Retinal pigment epithelial cell (primary cell): ENCODE measurements around the gene SLC7A11.

Experiments
- DNase-seq: peaks from one replicate; pipeline ENCODE4 v3.0.0-alpha.2; 2010; ENCODE audit warnings: low read depth
- H3K4me3 ChIP-seq: 2 replicates; pipeline ENCODE4 v1.5.1; 2011; ENCODE audit warnings: mild to moderate bottlenecking, low read length, control low read depth, moderate library complexity
- TF ChIP-seq, protein P1 (sequence below): conservative IDR thresholded peaks from 2 replicates; pipeline ENCODE4 v1.5.1; 2011; ENCODE audit warnings: low read depth, low read length, control low read depth, inconsistent platforms

The SLC7A11 gene

GRCh38 chr4:138236037-138236436, 6.1 kb downstream of the SLC7A11 start:
- DNase-seq, result no peak
- H3K4me3 ChIP-seq, result no peak overlapping the region
- TF ChIP-seq, protein P1, sequence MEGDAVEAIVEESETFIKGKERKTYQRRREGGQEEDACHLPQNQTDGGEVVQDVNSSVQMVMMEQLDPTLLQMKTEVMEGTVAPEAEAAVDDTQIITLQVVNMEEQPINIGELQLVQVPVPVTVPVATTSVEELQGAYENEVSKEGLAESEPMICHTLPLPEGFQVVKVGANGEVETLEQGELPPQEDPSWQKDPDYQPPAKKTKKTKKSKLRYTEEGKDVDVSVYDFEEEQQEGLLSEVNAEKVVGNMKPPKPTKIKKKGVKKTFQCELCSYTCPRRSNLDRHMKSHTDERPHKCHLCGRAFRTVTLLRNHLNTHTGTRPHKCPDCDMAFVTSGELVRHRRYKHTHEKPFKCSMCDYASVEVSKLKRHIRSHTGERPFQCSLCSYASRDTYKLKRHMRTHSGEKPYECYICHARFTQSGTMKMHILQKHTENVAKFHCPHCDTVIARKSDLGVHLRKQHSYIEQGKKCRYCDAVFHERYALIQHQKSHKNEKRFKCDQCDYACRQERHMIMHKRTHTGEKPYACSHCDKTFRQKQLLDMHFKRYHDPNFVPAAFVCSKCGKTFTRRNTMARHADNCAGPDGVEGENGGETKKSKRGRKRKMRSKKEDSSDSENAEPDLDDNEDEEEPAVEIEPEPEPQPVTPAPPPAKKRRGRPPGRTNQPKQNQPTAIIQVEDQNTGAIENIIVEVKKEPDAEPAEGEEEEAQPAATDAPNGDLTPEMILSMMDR, result no peak

DNA sequence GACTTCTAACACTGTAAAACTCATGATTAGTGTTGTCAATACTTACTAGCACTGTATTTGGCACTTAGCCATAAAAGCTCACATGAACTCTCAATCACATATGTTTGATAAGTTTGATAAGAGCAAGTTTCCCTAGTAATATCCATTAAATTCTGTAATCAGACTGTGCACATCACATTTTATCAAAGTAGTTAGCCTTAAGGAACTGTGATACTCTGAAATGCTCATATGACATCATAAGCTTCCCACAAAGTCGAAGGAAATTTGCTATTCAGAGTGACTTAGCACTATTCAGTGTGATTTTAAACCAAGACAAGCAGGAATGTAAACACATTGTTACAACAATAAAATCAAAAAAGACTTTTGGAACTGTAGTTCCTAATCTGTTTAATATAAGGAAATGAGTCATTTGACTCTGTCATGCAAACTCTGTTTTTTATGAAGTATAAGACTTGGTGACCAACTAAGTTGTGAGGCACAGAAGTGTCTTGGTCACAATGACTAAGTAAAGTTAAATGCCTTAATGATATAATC, 6.7 kb downstream of the SLC7A11 start:
- no peak overlapping the region for H3K4me3 ChIP-seq
- TF ChIP-seq, protein P1, result no peak
- peak; percentile 81 for DNase-seq

GRCh38 chr4:138234248-138234647, 7.9 kb downstream of the SLC7A11 start:
- no peak for DNase-seq
- H3K4me3 ChIP-seq, result no peak overlapping the region
- TF ChIP-seq, protein P1, result no peak

DNA sequence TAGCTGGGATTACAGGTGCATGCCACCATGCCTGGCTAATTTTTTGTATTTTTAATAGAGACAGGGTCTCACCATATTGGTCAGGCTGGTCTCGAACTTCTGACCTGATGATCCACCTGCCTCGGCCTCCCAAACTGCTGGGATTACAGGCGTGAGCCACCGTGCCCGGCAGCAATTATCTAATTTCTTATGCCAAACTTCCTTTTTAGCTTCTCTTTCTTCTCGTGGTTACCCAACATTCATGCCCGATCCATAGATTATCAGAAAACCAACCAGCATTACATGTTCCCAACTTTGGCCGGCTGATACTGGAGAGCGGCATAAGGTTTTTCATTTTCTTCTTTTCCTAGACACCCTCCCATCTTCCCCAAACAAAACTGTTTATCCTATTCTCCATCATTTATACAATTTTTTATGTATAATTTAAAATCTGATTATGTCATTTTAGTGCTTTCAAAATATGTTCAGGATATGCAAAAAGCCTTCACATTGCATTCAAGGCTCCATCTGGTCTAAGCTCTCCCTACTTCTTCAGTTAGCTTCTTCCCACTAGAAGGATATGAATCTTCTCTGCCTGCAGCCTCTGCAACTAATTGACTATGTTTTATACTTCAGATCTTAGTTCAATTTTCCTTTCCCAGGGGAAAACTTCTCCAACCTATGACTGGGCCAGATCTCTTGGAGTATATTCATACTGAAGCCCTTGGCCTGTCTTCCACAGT, 8.7 kb downstream of the SLC7A11 start:
- H3K4me3 ChIP-seq, result no peak overlapping the region
- TF ChIP-seq, protein P1, result no peak
- no peak for DNase-seq

GRCh38 chr4:138232364-138232763, 9.8 kb downstream of the SLC7A11 start:
- DNase-seq, result no peak
- TF ChIP-seq, protein P1, result no peak
- no peak overlapping the region for H3K4me3 ChIP-seq

- TF ChIP-seq, protein P1, result no peak
- H3K4me3 ChIP-seq, result no peak overlapping the region
- no peak for DNase-seq
Observed at GRCh38 chr4:138230048-138230447, 12.1 kb downstream of the SLC7A11 start.

- TF ChIP-seq, protein P1, result no peak
- no peak for DNase-seq
- H3K4me3 ChIP-seq, result no peak overlapping the region
Observed at GRCh38 chr4:138229160-138229559, 13.0 kb downstream of the SLC7A11 start.
